DLD1 (cell line): Measurements from ENCODE around the gene ZMIZ1.

Experiments
- in situ Hi-C: cut with HindIII; loops from 2 replicates; pipeline ENCODE4 v1.10.0; 2017; ENCODE audit warnings: low sequenced_read_pairs

Gene ZMIZ1

GRCh38 chr10:79065091-79065551 is 3.6 kb upstream of the ZMIZ1 start:
- in situ Hi-C loops, result no loop called here

- in situ Hi-C loops, result no loop called here
Observed at GRCh38 chr10:79065853-79066252, 2.9 kb upstream of the ZMIZ1 start.

GRCh38 chr10:79066411-79067240 is 2.1 kb upstream of the ZMIZ1 start:
- in situ Hi-C loops, result no loop called here

DNA sequence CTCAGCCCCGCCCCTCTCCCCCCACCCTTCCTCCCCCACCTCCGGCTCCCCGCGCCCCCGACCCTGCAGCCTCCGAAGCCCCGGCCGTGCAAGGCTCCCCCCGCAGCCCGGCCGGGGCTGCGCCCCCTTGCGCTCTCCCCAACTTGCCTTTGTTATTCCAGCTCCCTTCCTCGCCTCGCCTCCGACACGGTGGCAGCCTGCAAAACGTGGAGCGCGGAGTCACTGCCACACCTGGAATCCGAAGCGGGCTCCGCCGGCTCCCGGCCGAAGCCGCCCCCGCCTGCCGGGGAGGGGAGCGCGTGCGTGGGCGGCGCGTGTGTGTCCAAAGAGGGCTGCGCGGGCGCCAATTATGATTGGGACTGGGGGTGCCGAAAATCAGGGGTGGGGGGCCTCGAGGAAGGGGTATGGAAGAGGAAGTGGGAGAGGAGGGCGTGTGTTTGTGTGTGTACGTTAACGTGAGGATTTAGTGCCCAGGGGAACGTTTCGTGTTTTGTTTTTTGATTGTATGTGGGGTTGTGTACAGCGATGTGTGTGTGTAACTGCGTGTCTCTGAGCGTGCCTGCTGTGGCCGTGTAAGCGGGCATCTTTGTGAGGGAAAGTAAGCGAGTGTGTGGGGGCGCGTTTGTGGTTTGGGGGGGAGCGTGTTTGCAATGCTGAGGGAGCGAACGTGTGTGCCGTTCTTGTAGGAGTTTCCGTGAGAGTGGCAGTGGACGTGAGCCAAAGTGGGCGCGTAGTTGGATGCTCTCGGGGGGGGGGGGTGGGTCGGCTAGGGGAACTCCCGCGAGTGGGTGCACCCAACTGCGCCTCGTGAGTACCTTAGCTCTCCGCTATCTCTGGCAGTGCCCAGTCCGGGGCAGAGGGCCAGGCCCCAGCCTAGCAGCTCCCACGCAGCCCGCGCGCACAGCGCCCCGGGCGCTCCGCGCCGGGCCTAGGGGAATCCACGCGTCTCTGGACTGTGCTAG is 1.2 kb upstream of the ZMIZ1 start:
- in situ Hi-C loops, result no loop called here

DNA sequence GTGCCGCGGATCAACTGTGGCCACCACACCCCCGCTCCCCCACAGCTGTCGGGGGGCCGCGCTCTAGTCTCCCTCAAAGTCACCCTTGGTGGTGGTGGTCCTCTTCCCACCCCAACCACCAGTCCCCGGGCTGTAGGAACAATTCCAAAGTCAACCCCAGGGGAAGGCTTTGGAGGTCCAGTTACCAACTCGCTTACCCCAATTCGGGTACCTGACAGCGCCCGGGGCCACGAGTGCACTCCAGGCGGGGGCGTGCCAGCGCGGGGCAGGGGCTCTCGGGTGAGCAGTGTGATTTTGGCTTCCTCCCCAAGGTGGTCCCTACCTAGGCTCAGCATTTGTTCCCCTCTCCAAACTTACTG is 584 bp upstream of the ZMIZ1 start:
- in situ Hi-C loops, result no loop called here

DNA sequence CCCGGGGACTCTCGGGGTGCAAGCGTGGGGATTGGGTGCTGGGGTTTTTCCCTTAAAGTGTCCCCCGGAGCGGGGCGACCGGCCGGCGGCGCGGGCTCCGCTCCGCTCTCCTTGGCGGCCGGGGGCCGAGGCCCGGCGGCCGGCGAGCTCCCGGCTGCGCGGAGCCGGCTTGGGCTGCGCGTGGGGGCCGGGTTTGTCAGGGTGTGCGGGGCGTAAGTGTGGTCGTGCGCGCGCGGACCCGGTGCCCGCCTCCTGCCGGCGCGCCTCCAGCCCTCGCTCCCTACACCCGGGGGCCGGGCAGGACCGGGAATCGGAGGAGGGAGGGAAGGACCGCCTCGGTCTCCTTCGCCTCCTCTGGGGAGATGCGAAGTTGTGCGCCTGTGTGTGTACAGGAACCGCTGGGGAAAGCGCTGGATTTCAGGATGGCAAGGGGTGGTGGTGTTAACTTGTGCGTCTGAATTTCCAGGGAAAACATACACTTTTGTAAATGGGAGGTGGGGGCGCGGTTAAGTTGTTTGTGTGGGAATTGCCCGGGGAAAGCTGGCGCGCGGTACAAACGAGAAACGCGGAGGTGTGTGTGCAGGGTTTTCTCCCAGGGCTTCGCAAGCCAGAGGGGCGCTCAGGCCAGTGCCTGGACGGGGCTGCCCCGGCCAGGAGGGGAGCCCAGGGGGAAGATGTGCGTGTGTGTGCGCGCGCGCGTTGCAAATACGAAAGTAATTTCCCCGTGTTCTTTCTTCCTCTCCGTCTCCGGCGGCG is 737 bp downstream of the ZMIZ1 start:
- in situ Hi-C loops, result loop anchor here (5.0 to 10.0 kb wide), 2 partner anchors 53 to 625 kb away; no protein-coding TSS in a partner anchor

GRCh38 chr10:79070081-79070605 is 1.4 kb downstream of the ZMIZ1 start:
- in situ Hi-C loops, result loop anchor here (5.0 to 10.0 kb wide), 2 partner anchors 52 to 625 kb away; no protein-coding TSS in a partner anchor

- in situ Hi-C loops, result loop anchor here (5.0 to 10.0 kb wide), 2 partner anchors 52 to 626 kb away; no protein-coding TSS in a partner anchor
Observed at GRCh38 chr10:79070606-79071395, 2.0 kb downstream of the ZMIZ1 start.

DNA sequence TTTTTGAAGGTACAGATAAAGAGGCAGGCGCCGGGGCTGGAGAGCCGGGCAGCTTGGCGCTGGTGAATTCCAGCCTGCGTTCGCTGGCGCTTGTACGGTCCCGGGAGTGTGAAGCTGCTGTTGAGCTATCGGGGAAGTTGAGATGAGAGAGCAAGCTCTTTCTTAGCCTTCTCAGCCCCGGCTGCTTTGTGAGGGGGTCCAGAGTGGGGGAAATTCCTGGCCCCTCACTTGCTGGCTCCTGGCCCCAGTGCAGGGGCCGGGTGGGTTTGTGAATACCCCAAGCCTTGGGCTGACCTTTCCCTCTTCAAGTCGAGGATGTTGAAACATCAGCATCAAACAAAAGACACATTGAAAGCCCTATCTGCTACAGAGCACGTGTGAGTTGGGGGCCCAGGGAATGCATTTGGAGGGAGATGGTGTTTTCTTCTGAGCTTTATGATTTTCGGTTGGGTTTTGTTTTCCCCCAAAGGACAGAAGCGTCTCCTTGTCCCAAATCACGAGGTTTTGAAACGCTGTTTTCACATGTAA is 2.7 kb downstream of the ZMIZ1 start:
- in situ Hi-C loops, result loop anchor here (5.0 to 10.0 kb wide), 2 partner anchors 51 to 627 kb away; no protein-coding TSS in a partner anchor

DNA sequence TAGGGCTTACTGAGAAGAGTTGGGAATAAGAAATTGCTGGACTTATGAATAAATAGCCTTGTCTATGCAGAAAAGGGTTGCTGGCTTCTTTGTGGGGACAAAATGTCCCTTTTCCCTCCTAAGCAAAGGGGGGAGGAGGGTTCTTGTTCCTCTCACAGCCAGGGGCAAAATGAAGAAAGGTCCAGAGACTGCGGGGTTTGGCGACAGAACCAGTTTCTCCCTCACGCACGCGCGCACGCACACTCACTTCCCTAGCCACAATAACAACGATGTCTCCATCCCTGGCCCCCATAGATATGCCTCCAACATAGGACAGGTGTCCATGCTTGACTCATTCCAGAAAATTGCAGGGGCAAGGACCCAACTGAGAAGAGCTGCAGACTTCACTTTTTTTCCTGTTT is 3.3 kb downstream of the ZMIZ1 start:
- in situ Hi-C loops, result loop anchor here (5.0 to 10.0 kb wide), 2 partner anchors 50 to 627 kb away; no protein-coding TSS in a partner anchor

- in situ Hi-C loops, result loop anchor here (5.0 to 10.0 kb wide), 2 partner anchors 49 to 628 kb away; no protein-coding TSS in a partner anchor
Observed at GRCh38 chr10:79072994-79073645, 4.4 kb downstream of the ZMIZ1 start.

DNA sequence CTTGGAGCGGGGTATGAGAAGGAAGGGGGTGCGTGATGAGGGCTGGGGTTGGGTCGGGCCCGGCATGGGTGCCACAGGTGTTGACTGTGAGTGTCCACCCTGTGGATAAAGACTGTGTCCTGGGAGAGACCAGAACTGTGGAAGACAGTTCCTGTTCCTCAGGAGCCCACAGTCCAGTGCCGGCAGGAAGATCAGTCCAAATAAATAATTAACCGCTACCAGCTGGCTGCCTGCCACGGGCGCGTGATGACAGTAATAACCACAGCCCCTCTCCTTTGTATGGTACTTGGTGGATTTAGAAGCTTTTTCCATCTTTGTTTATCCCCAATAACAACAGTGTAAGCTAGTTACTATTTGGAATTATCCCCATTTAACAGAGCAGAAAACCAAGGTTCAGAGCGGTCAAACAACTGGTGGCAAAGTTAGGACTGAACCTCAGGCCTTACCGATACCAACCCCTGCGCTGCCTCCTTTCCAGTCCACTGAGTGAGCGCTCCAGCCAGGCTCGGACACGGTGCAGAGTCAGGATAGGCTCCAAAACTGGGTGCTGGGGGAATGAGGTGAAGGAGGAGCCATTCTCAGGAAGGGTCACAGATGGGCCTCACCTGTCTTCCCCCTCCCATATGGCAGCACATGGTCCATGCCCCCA is 5.1 kb downstream of the ZMIZ1 start:
- in situ Hi-C loops, result loop anchor here (5.0 to 10.0 kb wide), 2 partner anchors 48 to 629 kb away; no protein-coding TSS in a partner anchor

DNA sequence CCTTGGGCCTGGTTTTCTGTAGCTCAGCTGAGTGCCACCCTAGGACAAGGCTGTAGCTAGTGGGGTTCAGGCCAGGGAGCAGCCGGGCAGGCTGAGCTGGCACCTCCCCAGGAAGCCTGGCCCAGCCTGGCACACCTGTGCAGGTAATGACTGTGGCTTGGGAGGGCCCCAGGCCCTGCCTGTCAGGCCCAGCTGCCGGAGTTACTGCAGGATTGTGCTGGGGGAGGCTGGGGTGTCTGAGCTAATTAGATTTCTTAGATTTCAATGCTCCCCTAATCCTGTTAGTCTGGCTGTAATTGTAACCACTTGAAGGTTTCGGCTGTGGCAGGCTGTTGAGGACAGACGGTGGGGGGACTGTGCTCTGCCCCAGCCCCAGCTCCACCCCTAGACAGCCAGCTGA is 6.0 kb downstream of the ZMIZ1 start:
- in situ Hi-C loops, result loop anchor here (5.0 to 10.0 kb wide), 3 partner anchors 48 to 630 kb away; no protein-coding TSS in a partner anchor

DNA sequence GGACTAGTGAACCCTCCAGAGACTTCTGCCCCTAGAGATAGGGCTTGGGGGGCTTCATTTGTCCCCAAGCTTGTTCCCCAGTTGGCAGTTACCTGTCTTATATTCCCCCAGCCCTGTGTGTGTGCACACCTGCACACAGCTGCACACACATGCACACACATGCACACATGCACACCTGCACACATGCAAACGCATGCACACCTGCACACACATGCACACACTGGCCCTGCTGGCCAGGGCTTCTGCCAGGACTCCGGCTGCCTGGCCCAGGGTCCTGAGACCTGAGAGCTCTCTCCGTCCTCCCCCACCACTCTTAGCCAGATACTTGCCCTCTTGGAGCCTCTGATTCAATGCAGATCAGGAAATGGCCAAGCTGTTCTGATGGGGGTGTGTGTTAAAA is 6.7 kb downstream of the ZMIZ1 start:
- in situ Hi-C loops, result loop anchor here (5.0 to 10.0 kb wide), 2 partner anchors 97 to 631 kb away; no protein-coding TSS in a partner anchor

GRCh38 chr10:79077488-79078173 is 8.9 kb downstream of the ZMIZ1 start:
- in situ Hi-C loops, result loop anchor here (5.0 to 10.0 kb wide), 2 partner anchors 95 to 633 kb away; no protein-coding TSS in a partner anchor

GRCh38 chr10:79078367-79079053 is 9.7 kb downstream of the ZMIZ1 start:
- in situ Hi-C loops, result loop anchor here (5.0 to 10.0 kb wide), 2 partner anchors 94 to 634 kb away; no protein-coding TSS in a partner anchor

DNA sequence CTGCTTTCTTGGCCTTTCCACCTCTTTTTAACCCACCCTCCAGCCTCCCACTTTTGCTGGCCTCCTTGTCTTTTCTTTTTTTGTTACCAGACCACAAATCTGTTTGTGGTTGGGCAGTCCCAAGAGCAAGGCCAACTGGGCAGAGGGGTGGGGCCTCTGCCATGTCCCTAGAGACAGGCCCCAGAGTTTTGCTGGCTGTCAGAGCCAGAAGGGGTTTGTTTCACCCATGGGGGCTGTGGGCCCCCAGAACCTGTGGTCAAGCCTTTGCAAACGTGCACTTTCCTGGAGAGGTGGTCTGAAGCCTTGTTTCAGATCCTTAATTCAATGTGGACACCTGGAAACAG is 10.3 kb downstream of the ZMIZ1 start:
- in situ Hi-C loops, result loop anchor here (5.0 to 10.0 kb wide), 2 partner anchors 93 to 634 kb away; no protein-coding TSS in a partner anchor
